ENCODE data around the gene TMEM145.
"Not testable (repeated sequence)": the region's sequence is repeated elsewhere in the genome, so short reads cannot be mapped to it uniquely, and the experiment has no call there.

Gene TMEM145

GRCh38 chr19:42313096-42313839 is at the start of gene TMEM145:
TSS of gene TMEM145 (plus strand) at chr19:42313309. CDS start at chr19:42313377, 68 bp downstream.
- no peak for DNase-seq (ENCODE audit: low read depth in 1 of 2, low spot score in 1 of 2)

GRCh38 chr19:42266105-42266504 is 47.0 kb upstream of the TMEM145 start:
- DNase-seq (ENCODE audit: low read depth in 1 of 2, low spot score in 1 of 2), result not testable (repeated sequence)

- DNase-seq (ENCODE audit: low read depth in 1 of 2, low spot score in 1 of 2), result not testable (repeated sequence)
Observed at GRCh38 chr19:42266928-42267603, 46.0 kb upstream of the TMEM145 start.

GRCh38 chr19:42267644-42268141 is 45.4 kb upstream of the TMEM145 start:
- DNase-seq (ENCODE audit: low read depth in 1 of 2, low spot score in 1 of 2), result no peak

- peak in 1 of 2 donors; percentile 100 for DNase-seq (ENCODE audit: low read depth in 1 of 2, low spot score in 1 of 2)
Observed at GRCh38 chr19:42268142-42268703, 44.9 kb upstream of the TMEM145 start.

GRCh38 chr19:42268704-42269477 is 44.2 kb upstream of the TMEM145 start, which contains the start of gene CIC:
TSS of gene CIC (plus strand) at chr19:42269252. CDS start at chr19:42271784, 2,532 bp downstream.
- DNase-seq (ENCODE audit: low read depth in 1 of 2, low spot score in 1 of 2), result peak; percentile 96 to 99

GRCh38 chr19:42269478-42270345 is 43.4 kb upstream of the TMEM145 start:
- DNase-seq (ENCODE audit: low read depth in 1 of 2, low spot score in 1 of 2), result no peak

GRCh38 chr19:42270346-42271044 is 42.6 kb upstream of the TMEM145 start:
- peak in 1 of 2 donors; percentile 54 for DNase-seq (ENCODE audit: low read depth in 1 of 2, low spot score in 1 of 2)

GRCh38 chr19:42271045-42271419 is 42.1 kb upstream of the TMEM145 start:
- DNase-seq (ENCODE audit: low read depth in 1 of 2, low spot score in 1 of 2), result no peak

GRCh38 chr19:42271861-42272534 is 41.1 kb upstream of the TMEM145 start:
- no peak for DNase-seq (ENCODE audit: low read depth in 1 of 2, low spot score in 1 of 2)

GRCh38 chr19:42272535-42272897 is 40.6 kb upstream of the TMEM145 start:
- no peak for DNase-seq (ENCODE audit: low read depth in 1 of 2, low spot score in 1 of 2)

GRCh38 chr19:42272989-42273406 is 40.1 kb upstream of the TMEM145 start:
- DNase-seq (ENCODE audit: low read depth in 1 of 2, low spot score in 1 of 2), result no peak

GRCh38 chr19:42273407-42274064 is 39.6 kb upstream of the TMEM145 start:
- no peak for DNase-seq (ENCODE audit: low read depth in 1 of 2, low spot score in 1 of 2)

- no peak for DNase-seq (ENCODE audit: low read depth in 1 of 2, low spot score in 1 of 2)
Observed at GRCh38 chr19:42274065-42274682, 38.9 kb upstream of the TMEM145 start.

- DNase-seq (ENCODE audit: low read depth in 1 of 2, low spot score in 1 of 2), result no peak
Observed at GRCh38 chr19:42275103-42275502, 38.0 kb upstream of the TMEM145 start.

GRCh38 chr19:42275517-42275916 is 37.6 kb upstream of the TMEM145 start:
- DNase-seq (ENCODE audit: low read depth in 1 of 2, low spot score in 1 of 2), result no peak

GRCh38 chr19:42276284-42276683 is 36.8 kb upstream of the TMEM145 start:
- no peak for DNase-seq (ENCODE audit: low read depth in 1 of 2, low spot score in 1 of 2)

GRCh38 chr19:42276821-42277220 is 36.3 kb upstream of the TMEM145 start:
- no peak for DNase-seq (ENCODE audit: low read depth in 1 of 2, low spot score in 1 of 2)

Measured in activated CD4-positive, alpha-beta T cell treated with anti-CD3 and anti-CD28 coated beads, Interleukin-2, amount 50 U/mL, for 24 hours (primary cell).